Measurements from ENCODE around the gene C1orf52. TPM values are rescaled to one million over a fixed set of nuclear protein-coding genes. Genes with fewer than 3 reads are reported as not detected.

C1orf52 gene
- total RNA-seq, 1 experiment from 2014 or later: 30.2 TPM

DNA sequence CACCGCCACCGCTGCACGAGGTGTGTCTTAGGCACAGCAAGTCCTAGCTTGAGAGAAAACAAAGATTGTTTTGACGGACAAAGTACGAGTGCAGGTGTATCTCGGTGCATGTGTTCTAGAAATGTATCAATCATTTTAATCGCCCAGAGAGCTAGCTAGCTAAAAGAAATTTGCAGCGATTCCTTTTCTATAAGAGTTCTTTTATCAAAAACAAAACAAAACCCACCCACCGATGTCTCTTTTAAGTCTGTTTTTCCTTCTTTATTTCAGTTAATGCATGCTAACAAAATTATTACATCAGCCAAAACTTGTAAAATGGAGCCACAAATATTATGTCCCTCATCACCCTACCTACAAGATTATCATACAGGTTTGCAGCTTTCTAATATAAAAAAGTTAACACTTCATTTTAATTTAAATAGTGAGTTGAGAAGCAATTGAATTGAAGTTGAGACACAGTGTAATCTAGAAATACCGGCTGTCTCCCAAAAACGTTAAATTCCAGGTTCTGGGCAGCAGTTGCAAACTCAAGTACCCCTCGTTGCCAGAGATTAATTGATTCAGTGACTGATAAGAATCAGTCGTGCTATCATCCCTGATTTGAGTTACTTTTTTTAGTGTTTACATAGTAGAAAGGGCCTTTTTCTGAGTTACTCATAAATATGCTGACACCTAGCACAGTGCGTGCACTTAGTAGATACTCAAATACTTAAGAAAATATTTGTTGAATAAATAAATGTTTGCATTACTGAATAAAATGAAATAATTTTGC is 57.2 kb downstream of the C1orf52 start:
- intact Hi-C loops (cut with micrococcal nuclease; ENCODE audit: unreplicated experiment): loop anchor here (5.0 kb wide), 2 partner anchors 40 to 140 kb away; a partner anchor contains a TSS
- TF ChIP-seq EZH2 (IDR thresholded peaks at IDR 0.05; ENCODE audit: borderline replicate concordance, low read depth, low read length, poor library complexity, severe bottlenecking): no peak
- TF ChIP-seq, protein P1, sequence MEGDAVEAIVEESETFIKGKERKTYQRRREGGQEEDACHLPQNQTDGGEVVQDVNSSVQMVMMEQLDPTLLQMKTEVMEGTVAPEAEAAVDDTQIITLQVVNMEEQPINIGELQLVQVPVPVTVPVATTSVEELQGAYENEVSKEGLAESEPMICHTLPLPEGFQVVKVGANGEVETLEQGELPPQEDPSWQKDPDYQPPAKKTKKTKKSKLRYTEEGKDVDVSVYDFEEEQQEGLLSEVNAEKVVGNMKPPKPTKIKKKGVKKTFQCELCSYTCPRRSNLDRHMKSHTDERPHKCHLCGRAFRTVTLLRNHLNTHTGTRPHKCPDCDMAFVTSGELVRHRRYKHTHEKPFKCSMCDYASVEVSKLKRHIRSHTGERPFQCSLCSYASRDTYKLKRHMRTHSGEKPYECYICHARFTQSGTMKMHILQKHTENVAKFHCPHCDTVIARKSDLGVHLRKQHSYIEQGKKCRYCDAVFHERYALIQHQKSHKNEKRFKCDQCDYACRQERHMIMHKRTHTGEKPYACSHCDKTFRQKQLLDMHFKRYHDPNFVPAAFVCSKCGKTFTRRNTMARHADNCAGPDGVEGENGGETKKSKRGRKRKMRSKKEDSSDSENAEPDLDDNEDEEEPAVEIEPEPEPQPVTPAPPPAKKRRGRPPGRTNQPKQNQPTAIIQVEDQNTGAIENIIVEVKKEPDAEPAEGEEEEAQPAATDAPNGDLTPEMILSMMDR (conservative IDR thresholded peaks at IDR 0.05; ENCODE audit: low read depth, low read length): no peak
- Histone ChIP-seq H3K9me3 (ENCODE audit: low read depth, low read length, poor library complexity, severe bottlenecking) (no peaks in the 10 kb centered on the region), H3K27me3 (replicated peaks; ENCODE audit: insufficient read depth, low read depth, low read length, poor library complexity) (no peaks in the 10 kb centered on the region), H3K4me1 (ENCODE audit: insufficient read depth, low read length, poor library complexity, severe bottlenecking) (peaks cover 19% of the 10 kb centered on the region), H3K27ac (ENCODE audit: low read depth, low read length, poor library complexity, severe bottlenecking) (peak overlapping the region; percentile 97), H3K4me3 (ENCODE audit: low read depth, low read length, poor library complexity, severe bottlenecking) (peak overlapping the region; percentile 92), H3K36me3 (ENCODE audit: insufficient read depth, low read length, poor library complexity, severe bottlenecking) (no peaks in the 10 kb centered on the region)
- POLR2A ChIA-PET (ENCODE audit: low non-redundant PET): no interaction called here
- DNase-seq (ENCODE audit: low spot score): no peak
- CTCF ChIA-PET: no interaction called here
- TSS peak; percentile 87 for BruUV-seq (replicated peaks)

DNA sequence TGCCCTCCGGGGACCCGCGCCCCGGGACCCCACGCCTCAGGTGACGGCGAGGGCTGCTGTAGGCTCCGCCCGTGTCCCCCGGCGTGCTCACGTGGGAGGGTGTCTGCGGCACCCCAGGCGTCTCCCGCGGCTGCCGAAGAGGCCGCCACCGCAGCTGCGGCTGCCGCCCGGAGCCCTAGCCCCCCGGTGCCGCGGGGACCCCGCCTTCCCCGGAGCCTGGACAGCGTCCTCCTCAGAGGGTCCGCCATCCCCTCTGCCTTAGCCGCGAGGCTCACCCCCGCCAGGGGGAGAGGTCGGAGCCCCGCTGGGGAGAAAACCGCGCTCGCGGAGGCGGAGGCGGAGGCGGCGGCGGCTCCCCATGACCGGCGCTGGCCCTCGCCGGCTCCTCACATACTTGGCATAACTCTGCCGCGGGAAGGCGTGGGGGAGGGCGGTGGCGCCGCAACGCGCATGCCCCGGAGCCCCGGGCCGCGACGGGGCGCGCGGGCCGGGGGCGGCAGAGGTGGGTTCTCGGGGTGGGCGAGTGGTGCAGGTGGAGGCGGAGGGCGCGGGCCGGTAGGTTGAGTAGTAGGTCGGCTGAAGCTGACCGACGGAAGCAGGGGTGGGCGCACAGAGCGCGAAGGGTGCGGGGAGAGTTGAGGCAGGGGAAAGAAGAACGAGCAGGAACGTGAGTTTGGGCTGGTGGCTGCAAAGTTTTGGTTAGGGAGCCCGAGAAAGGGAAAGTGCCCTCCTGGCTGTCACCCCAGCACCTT is 57.9 kb downstream of the C1orf52 start:
- ChIA-PET POLR2A (ENCODE audit: low non-redundant PET) (no interaction called here), CTCF (interaction anchor here (0.6 kb wide), 1 partner anchor 58 kb away, joined by 9 read pairs; no protein-coding TSS in a partner anchor)
- peaks cover 27% of the 10 kb centered on the region for H3K4me1 ChIP-seq (ENCODE audit: insufficient read depth, low read length, poor library complexity, severe bottlenecking)
- intact Hi-C loops (cut with micrococcal nuclease; ENCODE audit: unreplicated experiment): loop anchor here (1.0 to 5.0 kb wide), 3 partner anchors 41 to 256 kb away; a partner anchor contains a TSS
- DNase-seq (ENCODE audit: low spot score): peak; percentile 87
- H3K27ac ChIP-seq (ENCODE audit: low read depth, low read length, poor library complexity, severe bottlenecking): peak overlapping the region; percentile 97
- no peaks in the 10 kb centered on the region for H3K36me3 ChIP-seq (ENCODE audit: insufficient read depth, low read length, poor library complexity, severe bottlenecking)
- TF ChIP-seq, protein P1 (conservative IDR thresholded peaks at IDR 0.05; ENCODE audit: low read depth, low read length): no peak
- TF ChIP-seq EZH2 (IDR thresholded peaks at IDR 0.05; ENCODE audit: borderline replicate concordance, low read depth, low read length, poor library complexity, severe bottlenecking): no peak
- peak overlapping the region; percentile 92 for H3K4me3 ChIP-seq (ENCODE audit: low read depth, low read length, poor library complexity, severe bottlenecking)
- no peaks in the 10 kb centered on the region for H3K9me3 ChIP-seq (ENCODE audit: low read depth, low read length, poor library complexity, severe bottlenecking)
- no TSS peak for BruUV-seq (replicated peaks)
- H3K27me3 ChIP-seq (replicated peaks; ENCODE audit: insufficient read depth, low read depth, low read length, poor library complexity): no peaks in the 10 kb centered on the region

DNA sequence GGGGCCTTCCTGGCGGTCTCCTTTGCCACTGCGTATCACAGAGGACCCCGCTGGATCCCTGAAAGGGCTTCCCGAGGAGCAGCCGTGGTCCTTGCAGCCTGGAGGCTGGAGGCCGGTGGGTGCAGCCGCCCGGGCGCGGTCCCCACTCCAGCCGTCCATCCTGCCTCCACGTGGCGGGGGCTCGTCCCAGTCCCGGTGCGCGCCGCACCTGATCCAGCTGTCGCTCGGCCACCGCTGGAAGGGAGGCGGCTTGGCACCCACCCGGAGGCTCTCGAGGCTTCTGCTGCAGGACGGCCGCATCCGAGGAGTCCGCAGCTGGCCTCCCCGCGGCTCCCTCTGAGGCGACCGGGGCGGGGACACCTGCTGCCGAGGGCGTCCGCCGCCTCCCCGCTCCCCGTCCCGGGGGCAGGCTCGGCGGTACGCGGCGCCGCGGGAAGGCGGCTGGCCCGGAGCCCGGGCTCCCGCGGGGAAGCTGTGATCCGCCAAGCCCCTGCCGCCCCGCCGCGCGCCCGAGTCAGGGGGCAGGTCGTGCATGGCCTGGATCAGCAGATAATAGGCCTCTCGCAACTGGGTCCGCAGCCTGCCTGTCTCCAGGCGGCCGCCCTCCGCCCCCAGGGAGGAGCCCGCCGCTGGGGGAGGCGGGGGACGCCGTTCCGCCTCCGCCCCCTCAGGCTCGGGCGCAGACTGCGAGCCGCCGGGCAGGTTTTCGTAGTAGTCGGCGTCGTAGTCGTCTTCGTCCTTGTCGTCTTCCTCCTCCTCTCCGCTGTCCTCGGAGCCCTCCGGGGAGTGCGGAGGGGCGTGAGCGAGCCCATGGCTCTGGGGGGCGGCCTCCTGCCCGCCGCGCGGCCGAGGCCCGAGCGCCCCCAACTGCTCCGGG is 58.8 kb downstream of the C1orf52 start, which contains the start of gene SYDE2:
TSS of gene SYDE2 (minus strand) at position 554 of the 877 bp plus-strand sequence. CDS start at position 534, 20 bp downstream.
- Histone ChIP-seq H3K36me3 (ENCODE audit: insufficient read depth, low read length, poor library complexity, severe bottlenecking) (no peaks in the 10 kb centered on the region), H3K27ac (ENCODE audit: low read depth, low read length, poor library complexity, severe bottlenecking) (peak within 1 kb of the TSS; percentile 97), H3K9me3 (ENCODE audit: low read depth, low read length, poor library complexity, severe bottlenecking) (no peaks in the 10 kb centered on the region), H3K4me3 (ENCODE audit: low read depth, low read length, poor library complexity, severe bottlenecking) (peak within 1 kb of the TSS; percentile 92), H3K27me3 (replicated peaks; ENCODE audit: insufficient read depth, low read depth, low read length, poor library complexity) (no peaks in the 10 kb centered on the region), H3K4me1 (ENCODE audit: insufficient read depth, low read length, poor library complexity, severe bottlenecking) (peaks cover 29% of the 10 kb centered on the region)
- peak; percentile 87 for DNase-seq (ENCODE audit: low spot score)
- POLR2A ChIA-PET (ENCODE audit: low non-redundant PET): no interaction called here
- no TSS peak for BruUV-seq (replicated peaks)
- CTCF ChIA-PET: interaction anchor here (0.6 to 0.7 kb wide), 2 partner anchors 11 to 59 kb away, joined by 3 to 9 read pairs; no protein-coding TSS in a partner anchor
- intact Hi-C loops (cut with micrococcal nuclease; ENCODE audit: unreplicated experiment): loop anchor here (1.0 to 5.0 kb wide), 3 partner anchors 42 to 255 kb away; a partner anchor contains a TSS
- TF ChIP-seq EZH2 (IDR thresholded peaks at IDR 0.05; ENCODE audit: borderline replicate concordance, low read depth, low read length, poor library complexity, severe bottlenecking): no peak

Other genes with a start within 250 kb of the C1orf52 start
- gene MCOLN3, start 211.2 kb downstream of the C1orf52 start, total RNA-seq (2021): 0.82 and 1.6 TPM in 2 replicates
- gene SYDE2, start 58.6 kb downstream of the C1orf52 start, total RNA-seq (2021): 10.4 and 10.9 TPM in 2 replicates
- gene BCL10, start 17.0 kb upstream of the C1orf52 start, total RNA-seq (2021): 18.1 and 20.9 TPM in 2 replicates
- gene DDAH1, start 205.5 kb upstream of the C1orf52 start, total RNA-seq (2021): 32.5 and 35.0 TPM in 2 replicates